Stimulated activated CD8-positive, alpha-beta memory T cell treated with anti-CD3 and anti-CD28 coated beads, Interleukin-12 subunit alpha, Interleukin-12 subunit beta, amount 100 ng/mL, for 24 hours (primary cell): Measurements from ENCODE around the gene NUP93.
"Not testable (repeated sequence)": the region's sequence is repeated elsewhere in the genome, so short reads cannot be mapped to it uniquely, and the experiment has no call there.

Experiments
- DNase-seq: peaks from one replicate; pipeline ENCODE4 v3.0.0-alpha.2; 2020; ENCODE audit errors: extremely low read depth

NUP93 gene

GRCh38 chr16:56779906-56780305 is 50.0 kb downstream of the NUP93 start:
- DNase-seq: no peak

DNA sequence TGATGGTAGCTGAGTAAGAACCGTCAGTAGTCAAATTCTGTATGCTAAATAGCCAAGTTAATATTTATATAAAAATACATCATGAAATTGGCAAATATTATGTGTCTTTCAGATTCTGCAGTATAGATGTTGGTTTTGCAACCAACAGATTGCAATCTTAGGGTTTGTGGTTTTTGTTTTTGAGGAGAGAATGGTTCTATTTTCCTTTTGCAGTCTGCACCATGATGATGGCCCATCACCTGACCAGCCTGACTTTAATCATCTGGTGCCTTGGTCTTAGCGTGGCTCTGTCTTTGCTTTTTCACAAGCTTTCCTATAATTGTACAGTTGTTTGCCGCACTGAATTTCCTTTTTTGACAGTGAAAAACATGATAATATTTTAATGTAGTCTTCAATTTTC is 50.7 kb downstream of the NUP93 start:
- no peak for DNase-seq

DNA sequence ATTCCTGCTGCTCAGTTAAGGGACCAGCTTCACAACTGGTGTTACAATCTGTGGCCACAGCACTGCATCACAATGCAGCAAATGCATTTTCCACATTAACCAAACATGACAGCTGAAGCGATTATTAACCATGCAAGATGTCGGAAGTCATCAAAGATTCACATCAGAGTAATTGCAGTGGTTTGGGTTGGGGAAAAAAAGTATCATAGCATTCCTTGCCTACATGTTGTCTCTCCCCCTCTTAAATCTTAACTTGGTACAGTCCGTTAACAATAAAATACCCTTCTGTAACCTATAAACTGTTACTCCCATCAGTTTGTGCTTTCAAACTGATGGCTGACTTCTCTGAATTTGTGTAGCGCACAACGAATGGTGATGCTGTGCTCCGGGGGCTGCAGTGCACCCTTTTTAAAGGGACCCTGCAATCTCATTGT is 51.6 kb downstream of the NUP93 start:
- no peak for DNase-seq

GRCh38 chr16:56783344-56783743 is 53.4 kb downstream of the NUP93 start:
- DNase-seq: no peak

DNA sequence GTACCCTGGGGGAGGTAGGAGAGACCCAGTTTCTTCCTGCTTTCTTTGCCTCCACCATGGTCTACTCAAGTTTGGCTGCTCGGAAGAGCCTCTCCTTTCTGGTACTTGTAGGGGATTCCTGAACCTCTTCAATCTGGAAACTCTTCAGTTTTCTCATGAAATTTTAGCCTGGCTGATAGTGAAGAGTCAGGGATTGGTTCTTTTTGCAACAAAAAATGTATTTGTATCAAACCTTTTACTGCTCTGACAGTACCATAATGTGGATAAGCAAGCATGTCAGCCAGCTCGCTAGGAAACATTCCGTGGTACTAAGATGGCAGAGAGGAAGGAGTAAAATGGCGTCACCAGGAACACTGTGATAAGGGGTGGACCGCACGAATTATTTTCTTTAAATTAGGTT is 55.4 kb downstream of the NUP93 start:
- DNase-seq: no peak

GRCh38 chr16:56787167-56787566 is 57.2 kb downstream of the NUP93 start:
- DNase-seq: no peak

DNA sequence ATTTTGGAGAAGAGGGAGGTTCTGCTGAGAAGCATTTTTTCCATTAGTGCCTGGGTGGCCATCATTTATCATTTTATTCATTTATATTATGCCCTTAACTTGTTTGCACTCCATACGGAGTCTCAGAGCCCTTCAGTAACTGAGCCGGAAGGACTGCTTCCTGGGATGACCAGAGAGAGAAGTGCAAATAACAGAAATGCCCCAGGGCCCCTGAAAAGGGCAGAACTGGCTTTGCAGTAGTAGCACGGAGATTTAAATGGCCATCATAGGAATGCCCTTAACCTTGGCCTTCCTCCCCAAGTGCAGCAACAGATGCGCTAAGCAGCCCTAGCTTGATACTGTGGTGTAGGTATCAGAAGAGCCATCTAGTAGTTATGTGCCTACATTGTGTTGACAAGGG is 58.5 kb downstream of the NUP93 start:
- no peak for DNase-seq

GRCh38 chr16:56789360-56789759 is 59.4 kb downstream of the NUP93 start:
- DNase-seq: no peak

- DNase-seq: no peak
Observed at GRCh38 chr16:56792967-56793366, 63.0 kb downstream of the NUP93 start.

DNA sequence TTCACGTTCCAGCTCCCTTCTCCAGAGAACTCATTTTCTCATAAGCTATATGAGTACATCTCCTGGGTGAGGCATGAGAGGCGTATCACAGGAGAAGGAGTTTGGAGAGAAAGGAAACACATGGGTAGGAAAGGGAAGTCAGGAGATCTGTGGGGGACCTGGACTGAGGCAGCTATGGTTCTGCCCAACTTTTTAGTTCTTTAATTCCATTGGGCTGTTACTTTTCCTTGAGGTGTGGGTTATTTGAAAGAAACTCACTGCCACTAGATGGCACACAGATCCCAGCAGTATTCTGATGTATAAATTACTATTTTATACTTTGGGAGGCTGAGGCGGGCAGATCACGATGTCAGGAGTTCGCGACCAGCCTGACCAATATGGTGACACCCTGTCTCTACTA is 63.6 kb downstream of the NUP93 start:
- DNase-seq: no peak

DNA sequence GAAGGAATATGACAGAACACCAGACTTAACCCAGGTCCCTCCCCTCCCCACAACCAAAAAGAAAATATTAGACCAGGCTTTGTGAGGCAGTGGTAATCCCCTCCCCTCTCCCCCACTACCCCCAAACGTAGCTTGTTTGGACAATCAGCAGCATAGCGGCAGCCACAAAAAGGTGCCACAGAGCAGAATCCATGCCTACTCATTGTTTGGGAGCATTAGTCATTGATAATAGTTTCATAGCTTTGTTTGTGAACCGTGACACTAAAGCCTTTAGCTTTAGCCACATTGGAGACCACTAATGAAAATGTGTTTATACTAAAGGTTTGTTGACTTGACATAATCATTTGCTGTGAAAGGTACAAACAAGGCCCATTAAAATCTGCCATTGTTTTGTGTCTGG is 65.1 kb downstream of the NUP93 start:
- DNase-seq: no peak

DNA sequence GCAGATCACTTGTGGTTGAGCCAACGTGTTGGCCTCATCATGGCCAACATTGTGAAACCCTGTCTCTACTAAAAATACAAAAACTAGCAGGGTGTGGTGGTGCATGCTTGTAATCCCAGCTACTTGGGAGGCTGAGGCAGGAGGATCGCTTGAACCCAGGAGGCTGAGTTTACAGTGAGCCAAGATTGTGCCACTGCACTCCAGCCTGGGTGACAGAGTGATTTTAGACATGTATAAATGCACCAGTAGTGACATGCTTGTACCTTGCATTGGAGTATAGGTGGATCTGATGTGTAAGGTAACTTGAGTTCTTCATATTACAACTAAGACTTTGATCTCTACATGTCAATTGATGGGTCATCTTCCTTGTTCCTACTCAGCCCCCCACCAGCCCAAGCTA is 67.1 kb downstream of the NUP93 start:
- DNase-seq: not testable (repeated sequence)

DNA sequence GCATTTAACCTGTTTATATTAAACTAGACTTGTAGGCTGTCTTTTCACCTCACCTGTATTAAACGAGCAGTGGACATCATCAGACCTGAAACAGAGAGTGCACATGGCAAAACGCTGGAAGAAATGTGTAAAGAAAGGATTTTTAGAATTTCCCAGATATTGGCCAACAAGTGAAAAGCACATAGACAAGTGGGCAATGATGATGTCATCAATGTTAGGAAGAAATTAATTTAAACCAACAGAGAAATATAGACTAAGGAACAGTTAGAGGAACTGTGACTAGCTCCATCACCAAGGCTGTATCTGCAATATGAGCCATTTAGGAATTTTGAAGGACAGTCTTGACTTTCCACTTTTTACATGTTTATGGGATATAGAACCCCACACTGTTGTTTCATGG is 67.9 kb downstream of the NUP93 start:
- DNase-seq: no peak

GRCh38 chr16:56798955-56799354 is 69.0 kb downstream of the NUP93 start:
- no peak for DNase-seq

- no peak for DNase-seq
Observed at GRCh38 chr16:56800355-56800754, 70.4 kb downstream of the NUP93 start.

DNA sequence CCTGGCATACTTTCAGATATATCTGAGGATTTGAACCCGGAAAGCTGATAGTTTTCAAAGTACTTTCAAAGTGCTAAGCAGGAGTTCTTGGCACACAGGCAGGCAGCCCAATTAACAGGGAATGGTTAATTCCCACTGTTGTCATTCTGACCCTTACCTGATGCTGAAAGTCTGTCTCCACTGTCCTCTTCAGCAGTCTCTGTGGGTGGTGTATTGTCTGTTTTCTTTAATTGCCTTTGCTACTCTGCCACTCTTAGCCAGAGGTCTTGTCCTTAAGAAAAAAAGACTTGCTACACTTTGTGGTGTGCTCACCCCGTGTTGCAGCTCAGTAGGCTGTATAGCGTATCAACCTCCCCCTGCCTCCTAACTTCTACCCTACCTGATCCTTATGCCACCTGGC is 71.8 kb downstream of the NUP93 start:
- DNase-seq: no peak

DNA sequence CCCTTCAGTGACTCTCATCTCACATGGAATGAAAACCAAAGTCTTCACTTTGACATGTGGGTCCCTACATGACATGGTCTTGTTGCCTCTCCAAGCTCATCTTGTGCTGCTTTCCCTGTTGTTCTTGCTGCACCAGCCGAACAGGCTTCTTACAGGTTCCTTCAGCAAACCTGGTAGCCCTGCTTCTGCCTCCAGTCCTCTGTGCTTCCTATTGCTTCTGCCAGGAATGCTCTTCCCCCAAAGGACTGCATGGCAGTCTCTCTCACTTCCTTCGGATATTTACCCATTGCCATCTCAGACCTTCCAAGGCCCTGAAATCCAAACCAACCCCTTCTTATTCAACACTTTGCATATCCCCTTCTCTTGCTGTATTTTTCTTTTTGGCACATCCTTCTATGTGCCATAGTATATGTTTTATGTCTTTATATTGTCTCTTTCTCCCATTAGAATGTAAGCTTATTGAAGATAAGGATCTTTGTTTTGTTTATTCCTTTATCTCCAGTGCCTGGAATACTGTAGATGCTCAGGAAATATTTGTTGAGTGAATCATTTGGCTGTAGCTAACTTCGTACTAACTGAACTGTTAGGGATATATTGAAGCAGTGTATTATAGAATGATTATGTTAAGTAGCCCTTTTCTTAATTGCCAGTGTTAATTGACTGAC is 77.2 kb downstream of the NUP93 start:
- DNase-seq: no peak

DNA sequence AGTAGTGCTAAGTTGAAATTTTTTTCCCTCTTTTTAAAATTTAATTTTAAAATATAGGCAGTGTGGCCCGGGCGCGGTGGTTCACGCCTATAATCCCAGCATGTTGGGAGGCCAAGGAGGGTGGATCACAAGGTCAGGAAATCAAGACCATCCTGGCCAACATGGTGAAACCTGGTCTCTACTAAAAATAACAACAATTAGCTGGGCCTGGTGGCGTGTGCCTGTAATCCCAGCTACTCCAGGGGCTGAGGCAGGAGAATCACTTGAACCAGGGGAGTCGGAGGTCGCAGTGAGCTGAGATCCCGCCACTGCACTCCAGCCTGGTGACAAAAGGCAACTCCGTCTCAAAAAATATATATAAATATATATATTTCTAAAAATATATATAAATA is 77.7 kb downstream of the NUP93 start:
- not testable (repeated sequence) for DNase-seq

DNA sequence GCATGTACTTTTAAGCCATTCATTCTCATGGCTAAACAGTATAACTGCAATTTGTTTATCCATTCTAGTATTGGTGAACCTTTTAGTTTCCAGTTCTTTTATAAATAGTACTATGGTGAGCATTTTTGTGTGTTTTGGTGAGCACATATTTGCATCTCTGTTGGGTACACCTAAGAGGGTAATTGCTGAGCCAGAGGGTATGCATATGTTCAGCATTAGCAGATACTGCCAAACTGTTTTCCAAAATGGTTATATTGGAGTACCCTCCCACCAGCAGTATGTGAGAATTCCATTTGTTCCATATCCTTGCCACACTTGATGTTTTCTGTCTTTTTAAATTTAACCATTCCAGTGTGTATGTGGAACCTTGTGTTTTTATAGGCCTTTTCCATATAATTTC is 81.0 kb downstream of the NUP93 start:
- DNase-seq: no peak

DNA sequence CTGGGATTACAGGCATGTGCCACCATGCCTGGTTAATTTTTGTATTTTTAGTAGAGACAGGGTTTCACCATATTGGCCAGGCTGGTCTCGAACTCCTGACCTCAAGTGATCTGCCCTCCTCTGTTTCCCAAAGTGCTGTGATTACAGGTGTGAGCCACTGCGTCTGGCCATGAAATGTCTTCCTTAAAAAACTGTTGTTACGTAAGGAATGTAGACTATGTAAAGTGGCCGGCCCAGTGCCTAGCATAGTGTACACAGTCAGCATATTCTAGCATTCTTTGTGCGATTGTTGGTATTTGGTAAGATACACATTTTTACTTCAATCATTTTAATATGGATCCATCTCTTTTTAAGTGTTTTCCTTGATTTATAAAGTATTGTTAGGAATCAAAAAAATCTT is 81.7 kb downstream of the NUP93 start:
- not testable (repeated sequence) for DNase-seq

DNA sequence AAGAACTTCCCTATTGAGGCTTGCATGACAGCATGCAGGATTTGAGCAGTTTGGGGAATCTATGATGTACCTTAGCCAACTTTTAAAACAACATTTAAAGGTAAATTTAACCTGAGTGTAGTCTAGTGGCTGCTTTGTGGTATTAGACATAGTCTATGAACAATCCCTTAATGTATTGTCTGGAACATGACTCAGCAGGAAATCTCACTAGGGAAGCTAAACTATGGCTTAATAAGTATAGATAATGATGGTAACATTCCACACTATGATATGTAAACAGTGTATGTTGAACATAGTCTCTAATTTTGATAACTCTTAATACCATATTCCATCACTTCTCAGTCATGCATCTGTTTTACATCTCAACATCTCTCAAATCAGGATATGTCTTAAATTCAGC is 83.0 kb downstream of the NUP93 start:
- DNase-seq: no peak

- no peak for DNase-seq
Observed at GRCh38 chr16:56814537-56815432, 84.9 kb downstream of the NUP93 start.

DNA sequence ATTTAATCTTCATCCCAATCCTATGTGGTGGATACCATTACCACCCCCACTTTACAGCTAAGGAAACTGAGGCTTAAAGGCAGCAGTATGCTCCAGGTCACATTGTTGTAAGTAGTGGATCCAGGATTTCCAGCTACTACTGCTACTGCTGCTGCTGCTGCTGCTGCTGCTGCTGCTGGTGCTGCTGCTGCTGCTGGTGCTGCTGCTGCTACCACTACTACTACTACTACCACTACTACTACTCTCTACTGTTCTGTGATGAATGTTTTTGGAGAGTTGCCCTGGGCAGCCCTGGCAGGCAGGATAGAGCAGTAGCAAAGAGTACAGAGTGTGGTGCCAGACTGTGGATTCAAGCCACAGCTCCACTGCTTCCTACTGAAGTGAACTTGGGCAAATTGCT is 85.8 kb downstream of the NUP93 start:
- DNase-seq: no peak
